ENCODE results near the gene CC2D2B. TPM values are rescaled to one million over a fixed set of nuclear protein-coding genes. Genes with fewer than 3 reads are reported as not detected.
"Not testable (repeated sequence)": the region's sequence is repeated elsewhere in the genome, so short reads cannot be mapped to it uniquely, and the experiment has no call there.

CC2D2B gene
- total RNA-seq, 1 experiment from 2014 or later, result 0.46 TPM

DNA sequence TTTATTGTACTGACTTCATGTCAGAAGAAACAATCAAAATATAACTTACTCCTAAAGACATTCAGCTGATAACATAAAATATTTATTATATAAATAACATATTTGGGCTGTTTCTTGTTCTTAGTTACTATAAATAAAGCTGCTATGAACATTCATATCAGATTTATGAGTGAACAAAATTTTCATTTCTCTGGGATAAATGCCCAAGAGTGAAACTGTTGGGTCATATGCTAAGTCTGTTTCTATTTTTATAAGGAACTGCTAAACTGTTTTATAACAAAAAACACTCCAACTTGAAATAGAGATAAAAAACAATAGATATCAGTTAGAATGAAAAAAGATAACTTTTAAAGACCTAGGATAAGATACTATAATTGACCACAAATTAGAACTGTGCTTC lies 26.5 kb upstream of the CC2D2B start:
- Histone ChIP-seq H3K4me3 (no peak overlapping the region), H3K27me3 (no peaks in the 10 kb centered on the region), H3K36me3 (no peaks in the 10 kb centered on the region; the same call in 1 of the 2 replicates), H3K9me3 (no peaks in the 10 kb centered on the region)
- DNase-seq, result no peak

- Histone ChIP-seq H3K4me3 (no peak overlapping the region), H3K36me3 (peaks cover 2% of the 10 kb centered on the region; the same call in 1 of the 2 replicates), H3K9me3 (no peaks in the 10 kb centered on the region), H3K27me3 (no peaks in the 10 kb centered on the region)
- DNase-seq, result no peak
Observed at GRCh38 chr10:95889830-95890229, 17.9 kb upstream of the CC2D2B start.

DNA sequence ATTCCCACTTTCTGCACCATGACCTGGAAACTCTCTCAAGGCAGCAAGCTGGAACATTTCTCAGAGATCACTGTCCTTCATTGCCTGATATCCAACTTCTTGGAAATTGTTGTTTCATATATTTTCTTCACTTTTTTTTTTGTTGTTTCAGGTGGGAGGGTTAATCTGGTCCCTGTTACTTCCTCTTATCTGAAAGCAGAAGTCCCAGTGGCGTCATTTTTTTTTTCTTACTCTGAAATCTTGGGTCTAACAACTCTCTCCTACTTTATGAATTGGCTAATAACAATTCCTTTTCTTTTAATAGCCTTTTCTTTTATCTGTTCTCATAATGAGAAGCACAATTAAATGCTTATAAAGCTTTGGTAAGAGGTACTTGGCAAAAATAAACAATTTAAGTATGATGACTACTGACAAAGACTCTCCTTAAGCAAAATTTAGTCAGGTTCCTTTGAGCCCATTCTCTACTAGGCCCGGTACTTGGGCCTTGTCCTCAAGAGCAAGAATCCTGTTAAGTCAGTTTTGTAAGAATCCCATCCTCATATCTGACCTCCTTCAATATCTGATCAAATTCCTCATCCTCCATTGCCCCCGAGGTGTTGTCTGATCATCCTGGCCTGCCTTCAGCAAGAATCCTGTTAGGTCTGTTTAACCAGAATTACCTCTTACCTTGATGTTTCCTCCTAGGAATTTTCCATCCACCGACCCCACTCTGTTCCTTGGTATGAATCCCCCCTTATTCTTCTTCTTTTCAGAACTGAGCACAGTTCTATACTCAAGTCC lies 11.5 kb upstream of the CC2D2B start:
- no peaks in the 10 kb centered on the region for H3K9me3 ChIP-seq
- no peak for DNase-seq
- no peaks in the 10 kb centered on the region for H3K27me3 ChIP-seq
- peaks cover 16% of the 10 kb centered on the region for H3K36me3 ChIP-seq
- no peak overlapping the region for H3K4me3 ChIP-seq

- H3K9me3 ChIP-seq, H3K4me3 ChIP-seq, DNase-seq, H3K27me3 ChIP-seq, H3K36me3 ChIP-seq: not testable (repeated sequence)
Observed at GRCh38 chr10:95905897-95906580, 1.7 kb upstream of the CC2D2B start.

DNA sequence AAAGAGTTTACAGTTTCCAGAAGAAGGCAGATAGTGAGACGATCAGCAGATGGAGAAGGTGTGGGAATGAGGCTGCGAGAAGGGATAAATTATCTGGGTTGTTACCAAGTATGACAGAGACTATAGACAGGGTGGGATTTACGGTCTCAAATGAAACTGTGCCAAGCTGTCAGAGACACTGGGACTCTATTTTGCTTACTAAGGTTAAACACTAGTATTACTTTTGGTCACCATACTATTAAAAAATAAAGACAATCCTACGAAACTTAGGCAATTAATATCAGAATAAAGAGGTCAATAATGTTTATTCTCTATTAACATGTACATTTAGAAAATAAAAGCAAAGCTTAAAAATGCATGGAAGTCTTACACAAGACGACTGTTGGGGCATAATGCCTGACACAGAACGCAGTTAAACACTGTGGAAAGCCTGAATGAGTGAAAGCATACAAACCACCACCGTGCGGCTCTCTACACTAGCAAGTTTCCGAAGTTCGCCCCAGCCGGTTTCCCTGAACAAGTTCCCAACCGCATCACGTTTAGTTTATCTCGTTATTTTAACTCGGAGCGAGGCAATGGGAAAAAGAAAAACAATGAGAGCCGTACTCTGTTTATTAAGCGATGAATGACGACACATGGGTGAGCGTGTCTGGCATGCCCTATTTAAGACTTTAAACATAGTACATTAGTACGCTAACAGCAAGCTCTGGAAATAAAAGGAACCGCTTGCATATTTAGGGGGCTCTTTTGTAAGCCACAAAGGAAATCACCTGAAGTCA lies 909 bp upstream of the CC2D2B start:
- Histone ChIP-seq H3K27me3 (no peaks in the 10 kb centered on the region), H3K4me3 (peak overlapping the region; percentile 61), H3K9me3 (no peaks in the 10 kb centered on the region), H3K36me3 (no peaks in the 10 kb centered on the region)
- DNase-seq, result peak; percentile 53

- Histone ChIP-seq H3K9me3 (no peaks in the 10 kb centered on the region), H3K36me3 (no peaks in the 10 kb centered on the region), H3K27me3 (no peaks in the 10 kb centered on the region), H3K4me3 (no peak overlapping the region; the same call in 1 of the 2 replicates)
- DNase-seq, result no peak
Observed at GRCh38 chr10:95908450-95908849, 675 bp downstream of the CC2D2B start.

DNA sequence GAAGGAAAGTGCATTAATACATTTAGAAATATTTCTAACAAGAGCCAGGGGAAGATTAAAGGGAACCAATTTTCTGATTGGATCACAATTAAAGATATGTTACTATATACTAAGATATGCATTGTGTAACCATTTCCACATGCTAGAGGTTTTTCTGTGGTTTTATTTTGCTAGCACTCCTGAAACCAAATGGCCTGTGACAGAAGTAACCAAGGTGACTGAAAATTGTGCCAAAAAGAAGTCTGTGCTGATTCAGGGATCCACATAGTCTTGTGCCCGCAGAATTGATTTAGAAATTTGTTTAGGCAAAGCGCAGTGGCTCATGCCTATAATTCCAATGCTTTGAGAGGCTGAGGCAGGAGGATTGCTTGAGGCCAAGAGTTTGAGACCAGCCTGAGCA lies 1.8 kb downstream of the CC2D2B start:
- DNase-seq, result no peak

GRCh38 chr10:95916039-95916438 lies 8.3 kb downstream of the CC2D2B start:
- not testable (repeated sequence) for H3K9me3 ChIP-seq, H3K4me3 ChIP-seq, DNase-seq, H3K36me3 ChIP-seq, H3K27me3 ChIP-seq

More for the DNA sequence above, 1.8 kb downstream of the CC2D2B start:
- Histone ChIP-seq H3K27me3 (no peaks in the 10 kb centered on the region), H3K9me3 (no peaks in the 10 kb centered on the region), H3K36me3 (no peaks in the 10 kb centered on the region), H3K4me3 (no peak overlapping the region)

DNA sequence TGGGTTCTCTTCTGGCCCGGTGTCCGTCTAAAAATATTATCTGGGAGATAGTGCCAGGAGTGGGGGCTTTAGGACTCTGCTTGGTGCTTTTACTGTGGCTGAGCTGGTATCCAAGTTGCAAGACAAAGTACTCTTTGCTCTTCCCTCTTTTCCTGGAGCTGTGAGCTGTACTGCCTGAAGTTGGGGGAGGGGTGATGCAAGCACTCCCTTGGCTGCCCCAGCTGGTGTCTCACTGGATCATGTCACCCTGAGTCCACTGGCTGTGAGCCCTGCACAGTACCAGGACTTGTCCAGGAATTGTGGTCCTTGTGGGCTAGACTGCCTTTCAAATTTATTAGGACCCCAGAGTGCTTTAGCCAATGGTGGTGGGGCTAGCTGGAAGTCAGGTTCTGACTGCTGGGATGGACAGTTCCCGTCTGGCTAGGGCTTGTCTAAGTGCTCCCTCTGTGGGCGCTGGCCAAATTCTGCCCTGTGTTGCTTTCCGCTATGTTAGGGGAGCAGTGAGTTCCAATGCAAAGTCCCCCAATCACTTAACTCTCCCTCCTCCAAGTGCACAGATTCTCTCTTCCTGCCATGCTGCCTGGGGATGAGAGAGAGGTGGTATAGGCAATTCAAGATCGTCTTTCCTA lies 13.1 kb downstream of the CC2D2B start:
- no peak overlapping the region for H3K4me3 ChIP-seq
- H3K27me3 ChIP-seq, result no peaks in the 10 kb centered on the region; the same call in none of the 2 replicates
- no peak for DNase-seq

GRCh38 chr10:95925033-95925432 lies 17.3 kb downstream of the CC2D2B start:
- Histone ChIP-seq H3K27me3 (peaks cover 4% of the 10 kb centered on the region), H3K36me3 (no peaks in the 10 kb centered on the region), H3K4me3 (no peak overlapping the region), H3K9me3 (no peaks in the 10 kb centered on the region)
- DNase-seq, result no peak

More for the DNA sequence above, 13.1 kb downstream of the CC2D2B start:
- Histone ChIP-seq H3K9me3 (no peaks in the 10 kb centered on the region), H3K36me3 (no peaks in the 10 kb centered on the region)

- H3K27me3 ChIP-seq, result no peaks in the 10 kb centered on the region
- DNase-seq, result no peak
- no peaks in the 10 kb centered on the region for H3K9me3 ChIP-seq
- no peaks in the 10 kb centered on the region for H3K36me3 ChIP-seq
- no peak overlapping the region for H3K4me3 ChIP-seq
Observed at GRCh38 chr10:95935429-95935828, 27.7 kb downstream of the CC2D2B start.

- Histone ChIP-seq H3K27me3 (no peaks in the 10 kb centered on the region), H3K36me3 (no peaks in the 10 kb centered on the region), H3K4me3 (no peak overlapping the region), H3K9me3 (no peaks in the 10 kb centered on the region)
- DNase-seq, result no peak
Observed at GRCh38 chr10:95941115-95941514, 33.3 kb downstream of the CC2D2B start.

DNA sequence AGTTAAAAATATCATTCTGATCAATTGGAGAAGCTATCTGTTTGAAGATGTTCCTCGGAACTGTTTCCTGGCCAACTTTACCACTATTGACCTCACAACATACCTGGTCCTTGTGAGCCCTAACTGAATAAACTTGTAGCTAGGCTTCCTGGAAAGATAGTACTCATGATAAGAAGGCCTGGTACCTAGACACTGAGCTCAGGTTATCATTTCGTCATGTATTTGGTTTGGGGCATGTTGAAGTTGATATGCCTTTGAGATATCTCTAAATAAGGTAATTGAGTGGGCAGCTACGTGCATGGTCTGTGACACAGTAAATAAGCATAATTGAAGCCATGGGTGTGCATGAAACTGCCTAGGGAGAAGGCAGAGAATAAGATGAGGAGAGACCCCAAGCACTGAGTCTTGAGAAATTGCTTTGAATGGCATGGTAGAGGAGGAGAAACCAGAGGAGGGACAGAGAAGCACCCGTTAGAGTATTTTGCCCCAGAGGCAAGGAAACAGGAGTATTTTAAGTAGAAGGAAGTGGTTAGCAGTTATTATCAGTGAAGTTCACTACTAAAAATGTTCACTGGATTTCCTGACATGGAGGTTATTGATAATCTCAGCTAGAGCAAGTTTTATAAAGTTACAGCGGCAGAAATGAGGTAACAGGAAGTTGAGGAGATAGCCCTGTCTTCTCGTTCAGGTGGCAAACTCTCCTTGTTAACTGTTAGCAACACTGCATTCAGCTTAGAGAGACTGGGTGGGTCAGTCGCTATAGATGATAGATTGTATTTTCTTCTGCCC lies 55.6 kb downstream of the CC2D2B start:
- no peak for DNase-seq
- Histone ChIP-seq H3K36me3 (no peaks in the 10 kb centered on the region), H3K4me3 (no peak overlapping the region), H3K9me3 (no peaks in the 10 kb centered on the region), H3K27me3 (no peaks in the 10 kb centered on the region)

DNA sequence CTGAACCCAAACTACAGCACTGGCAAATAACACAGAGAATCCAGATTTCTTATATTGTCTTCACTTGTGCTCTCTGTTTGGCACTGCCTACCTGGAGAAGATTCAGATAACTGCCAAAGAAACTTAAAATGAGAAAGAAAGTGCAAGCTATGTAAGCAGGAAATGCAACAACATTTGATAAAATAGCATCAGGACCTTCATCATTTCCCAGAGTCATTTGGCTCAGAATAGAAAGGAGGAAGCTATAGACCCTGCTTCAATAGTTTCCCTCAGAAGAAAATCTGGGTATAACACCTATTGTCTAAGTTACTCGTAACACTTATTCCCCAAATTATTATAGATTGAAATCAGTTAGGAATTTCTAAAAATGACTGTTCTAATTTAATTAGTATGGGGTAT lies 56.2 kb downstream of the CC2D2B start:
- H3K9me3 ChIP-seq, result no peaks in the 10 kb centered on the region
- no peaks in the 10 kb centered on the region for H3K27me3 ChIP-seq
- DNase-seq, result no peak
- H3K4me3 ChIP-seq, result no peak overlapping the region
- no peaks in the 10 kb centered on the region for H3K36me3 ChIP-seq

DNA sequence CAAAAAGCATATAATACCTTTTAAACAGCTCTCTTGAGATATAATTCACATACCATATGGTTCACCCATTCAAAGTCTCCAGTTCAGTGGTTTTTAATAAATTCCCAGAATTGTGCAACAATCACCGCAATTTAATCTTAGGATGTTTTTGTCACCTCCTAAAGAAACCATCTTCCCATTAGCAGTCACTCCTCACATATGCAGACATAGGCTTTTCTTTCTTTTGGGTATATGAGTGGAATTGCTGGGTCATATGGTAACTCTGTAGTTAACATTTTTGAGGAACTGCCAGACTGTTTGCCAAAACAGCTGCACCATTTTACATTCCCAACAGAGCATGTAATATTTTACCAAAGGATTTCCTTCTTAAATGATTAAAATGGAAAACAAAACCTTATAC lies 57.0 kb downstream of the CC2D2B start:
- H3K9me3 ChIP-seq, result no peaks in the 10 kb centered on the region
- no peaks in the 10 kb centered on the region for H3K36me3 ChIP-seq
- H3K4me3 ChIP-seq, result no peak overlapping the region
- H3K27me3 ChIP-seq, result no peaks in the 10 kb centered on the region
- DNase-seq, result no peak
